HG02678 (cell line): ENCODE results near the gene KANSL1.
"Not testable (repeated sequence)": the region's sequence is repeated elsewhere in the genome, so short reads cannot be mapped to it uniquely, and the experiment has no call there.

Experiments
- ATAC-seq: cut with Tn5 transposase; IDR thresholded peaks from one replicate; pipeline ENCODE4 v1.9.1; 2021; ENCODE audit warnings: mild to moderate bottlenecking, moderate library complexity; ENCODE audit not compliant: unreplicated experiment

KANSL1 gene

DNA sequence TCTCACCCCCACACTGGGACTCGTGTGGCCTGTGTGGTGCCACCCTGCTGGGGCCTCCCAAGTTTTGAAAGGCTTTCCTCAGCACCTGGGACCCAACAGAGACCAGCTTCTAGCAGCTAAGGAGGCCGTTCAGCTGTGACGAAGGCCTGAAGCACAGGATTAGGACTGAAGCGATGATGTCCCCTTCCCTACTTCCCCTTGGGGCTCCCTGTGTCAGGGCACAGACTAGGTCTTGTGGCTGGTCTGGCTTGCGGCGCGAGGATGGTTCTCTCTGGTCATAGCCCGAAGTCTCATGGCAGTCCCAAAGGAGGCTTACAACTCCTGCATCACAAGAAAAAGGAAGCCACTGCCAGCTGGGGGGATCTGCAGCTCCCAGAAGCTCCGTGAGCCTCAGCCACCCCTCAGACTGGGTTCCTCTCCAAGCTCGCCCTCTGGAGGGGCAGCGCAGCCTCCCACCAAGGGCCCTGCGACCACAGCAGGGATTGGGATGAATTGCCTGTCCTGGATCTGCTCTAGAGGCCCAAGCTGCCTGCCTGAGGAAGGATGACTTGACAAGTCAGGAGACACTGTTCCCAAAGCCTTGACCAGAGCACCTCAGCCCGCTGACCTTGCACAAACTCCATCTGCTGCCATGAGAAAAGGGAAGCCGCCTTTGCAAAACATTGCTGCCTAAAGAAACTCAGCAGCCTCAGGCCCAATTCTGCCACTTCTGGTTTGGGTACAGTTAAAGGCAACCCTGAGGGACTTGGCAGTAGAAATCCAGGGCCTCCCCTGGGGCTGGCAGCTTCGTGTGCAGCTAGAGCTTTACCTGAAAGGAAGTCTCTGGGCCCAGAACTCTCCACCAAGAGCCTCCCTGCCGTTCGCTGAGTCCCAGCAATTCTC, 166.8 kb downstream of the KANSL1 start:
- no peak for ATAC-seq

DNA sequence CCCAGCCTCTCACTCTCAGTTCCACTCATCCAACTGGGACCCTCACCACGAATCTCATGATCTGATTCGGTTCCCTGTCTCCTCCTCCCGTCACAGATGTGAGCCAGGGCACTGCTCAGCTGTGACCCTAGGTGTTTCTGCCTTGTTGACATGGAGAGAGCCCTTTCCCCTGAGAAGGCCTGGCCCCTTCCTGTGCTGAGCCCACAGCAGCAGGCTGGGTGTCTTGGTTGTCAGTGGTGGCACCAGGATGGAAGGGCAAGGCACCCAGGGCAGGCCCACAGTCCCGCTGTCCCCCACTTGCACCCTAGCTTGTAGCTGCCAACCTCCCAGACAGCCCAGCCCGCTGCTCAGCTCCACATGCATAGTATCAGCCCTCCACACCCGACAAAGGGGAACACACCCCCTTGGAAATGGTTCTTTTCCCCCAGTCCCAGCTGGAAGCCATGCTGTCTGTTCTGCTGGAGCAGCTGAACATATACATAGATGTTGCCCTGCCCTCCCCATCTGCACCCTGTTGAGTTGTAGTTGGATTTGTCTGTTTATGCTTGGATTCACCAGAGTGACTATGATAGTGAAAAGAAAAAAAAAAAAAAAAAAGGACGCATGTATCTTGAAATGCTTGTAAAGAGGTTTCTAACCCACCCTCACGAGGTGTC, 167.6 kb downstream of the KANSL1 start:
- no peak for ATAC-seq

DNA sequence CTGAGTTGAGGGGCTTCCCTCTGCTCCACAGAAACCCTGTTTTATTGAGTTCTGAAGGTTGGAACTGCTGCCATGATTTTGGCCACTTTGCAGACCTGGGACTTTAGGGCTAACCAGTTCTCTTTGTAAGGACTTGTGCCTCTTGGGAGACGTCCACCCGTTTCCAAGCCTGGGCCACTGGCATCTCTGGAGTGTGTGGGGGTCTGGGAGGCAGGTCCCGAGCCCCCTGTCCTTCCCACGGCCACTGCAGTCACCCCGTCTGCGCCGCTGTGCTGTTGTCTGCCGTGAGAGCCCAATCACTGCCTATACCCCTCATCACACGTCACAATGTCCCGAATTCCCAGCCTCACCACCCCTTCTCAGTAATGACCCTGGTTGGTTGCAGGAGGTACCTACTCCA, 168.2 kb downstream of the KANSL1 start:
- no peak for ATAC-seq

DNA sequence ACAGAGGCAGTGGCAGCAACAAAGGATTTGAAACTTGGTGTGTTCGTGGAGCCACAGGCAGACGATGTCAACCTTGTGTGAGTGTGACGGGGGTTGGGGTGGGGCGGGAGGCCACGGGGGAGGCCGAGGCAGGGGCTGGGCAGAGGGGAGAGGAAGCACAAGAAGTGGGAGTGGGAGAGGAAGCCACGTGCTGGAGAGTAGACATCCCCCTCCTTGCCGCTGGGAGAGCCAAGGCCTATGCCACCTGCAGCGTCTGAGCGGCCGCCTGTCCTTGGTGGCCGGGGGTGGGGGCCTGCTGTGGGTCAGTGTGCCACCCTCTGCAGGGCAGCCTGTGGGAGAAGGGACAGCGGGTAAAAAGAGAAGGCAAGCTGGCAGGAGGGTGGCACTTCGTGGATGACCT, 168.6 kb downstream of the KANSL1 start:
- no peak for ATAC-seq

DNA sequence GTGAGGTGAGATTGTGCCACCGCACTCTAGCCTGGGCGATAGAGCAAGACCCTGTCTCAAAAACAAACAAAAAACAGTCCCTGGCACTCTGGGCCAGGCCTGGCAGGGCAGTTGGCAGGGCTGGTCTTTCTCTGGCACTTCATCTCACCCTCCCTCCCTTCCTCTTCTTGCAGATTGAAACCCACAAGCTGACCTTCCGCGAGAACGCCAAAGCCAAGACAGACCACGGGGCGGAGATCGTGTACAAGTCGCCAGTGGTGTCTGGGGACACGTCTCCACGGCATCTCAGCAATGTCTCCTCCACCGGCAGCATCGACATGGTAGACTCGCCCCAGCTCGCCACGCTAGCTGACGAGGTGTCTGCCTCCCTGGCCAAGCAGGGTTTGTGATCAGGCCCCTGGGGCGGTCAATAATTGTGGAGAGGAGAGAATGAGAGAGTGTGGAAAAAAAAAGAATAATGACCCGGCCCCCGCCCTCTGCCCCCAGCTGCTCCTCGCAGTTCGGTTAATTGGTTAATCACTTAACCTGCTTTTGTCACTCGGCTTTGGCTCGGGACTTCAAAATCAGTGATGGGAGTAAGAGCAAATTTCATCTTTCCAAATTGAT, 169.3 kb downstream of the KANSL1 start:
- no peak for ATAC-seq

DNA sequence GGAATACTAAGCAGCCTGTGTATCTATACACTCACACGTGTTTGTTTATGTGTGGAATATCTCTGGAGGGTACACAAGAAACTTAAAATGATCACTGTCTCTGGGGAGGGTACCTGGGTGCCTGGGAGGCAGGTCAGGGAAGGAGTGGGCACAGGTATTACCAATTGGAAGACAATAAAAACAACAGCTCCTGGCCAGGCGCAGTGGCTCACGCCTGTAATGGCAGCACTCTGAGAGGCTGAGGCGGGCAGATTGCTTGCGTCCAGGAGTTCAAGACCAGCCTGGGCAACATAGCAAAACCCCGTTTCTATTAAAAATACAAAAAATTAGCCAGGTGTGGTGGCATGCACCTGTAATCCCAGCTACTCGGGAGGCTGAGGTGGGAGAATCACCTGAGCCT, 169.9 kb downstream of the KANSL1 start:
- ATAC-seq = not testable (repeated sequence)

DNA sequence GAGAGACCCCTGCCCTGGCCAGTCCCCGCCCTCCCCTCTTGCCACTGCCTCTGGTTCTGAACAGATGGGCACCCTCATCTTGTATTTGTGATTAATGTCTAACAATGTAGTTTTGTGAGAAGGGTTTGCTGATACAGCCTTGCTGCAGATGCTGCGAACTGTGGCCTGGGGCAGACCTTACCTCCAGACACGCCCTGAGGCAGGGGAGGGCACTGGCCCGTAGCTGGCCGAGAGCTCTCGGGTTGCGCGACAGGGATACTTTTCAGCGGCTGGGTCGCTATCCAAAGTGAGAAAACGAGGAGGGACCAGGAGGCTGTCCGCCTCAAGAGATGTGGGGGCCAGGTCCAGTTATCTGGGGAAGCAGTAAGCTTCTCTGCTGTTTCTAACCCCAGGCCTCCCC, 172.2 kb downstream of the KANSL1 start:
- no peak for ATAC-seq

DNA sequence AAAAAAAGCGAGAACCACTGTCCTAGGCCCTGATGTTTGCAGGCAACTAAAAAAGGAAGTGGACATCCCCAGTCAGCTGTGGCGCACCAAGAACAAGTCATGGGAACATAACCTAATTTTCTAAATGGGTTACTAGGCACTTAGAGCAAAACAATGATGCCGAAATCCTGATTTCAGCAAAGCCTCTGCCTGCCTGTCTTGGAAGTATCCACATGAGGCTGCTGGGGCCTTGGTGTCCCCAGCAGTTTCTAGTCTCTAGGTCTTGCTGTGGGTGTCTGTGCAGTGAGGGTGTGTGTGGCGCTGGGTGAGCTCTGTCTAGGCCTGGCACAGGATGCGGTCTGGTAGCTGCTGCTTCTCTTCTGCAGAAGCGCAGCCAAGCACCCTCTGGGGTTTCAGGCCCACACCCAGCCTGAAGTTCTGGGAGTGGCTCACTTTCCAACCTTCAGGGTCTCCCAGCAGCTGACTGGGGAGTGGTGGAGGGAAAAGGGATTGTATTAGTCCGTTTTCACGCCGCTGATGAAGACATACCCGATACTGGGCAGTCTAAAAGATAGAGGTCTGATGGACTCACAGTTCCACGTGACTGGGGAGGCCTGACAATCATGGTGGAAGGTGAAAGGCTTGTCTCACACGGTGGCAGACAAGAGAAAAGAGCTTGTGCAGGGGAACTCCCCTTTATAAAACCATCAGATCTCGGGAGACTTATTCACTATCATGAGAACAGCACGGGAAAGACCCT, 173.0 kb downstream of the KANSL1 start:
- no peak for ATAC-seq

DNA sequence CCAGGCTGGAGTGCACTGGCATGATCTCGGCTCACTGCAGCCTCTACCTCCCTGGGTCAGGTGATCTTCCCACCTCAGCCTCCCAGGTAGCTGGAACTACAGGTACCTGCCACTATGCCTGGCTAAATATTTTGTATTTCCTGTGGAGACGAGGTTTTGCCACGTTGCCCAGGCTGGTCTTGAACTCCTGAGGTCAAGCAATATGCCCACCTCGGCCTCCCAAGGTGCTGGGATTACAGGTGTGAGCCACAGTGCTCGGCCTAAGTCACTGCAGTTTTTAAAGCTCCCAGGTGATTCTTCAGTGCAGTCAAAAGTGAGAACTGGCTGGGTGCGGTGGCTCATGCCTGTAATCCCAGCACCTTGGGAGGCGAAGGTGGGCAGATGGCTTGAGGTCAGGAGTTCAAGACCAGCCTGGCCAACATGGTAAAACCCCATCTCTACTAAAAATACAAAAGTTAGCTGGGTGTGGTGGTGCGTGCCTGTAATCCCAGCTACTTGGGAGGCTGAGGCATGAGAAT, 173.8 kb downstream of the KANSL1 start:
- not testable (repeated sequence) for ATAC-seq

DNA sequence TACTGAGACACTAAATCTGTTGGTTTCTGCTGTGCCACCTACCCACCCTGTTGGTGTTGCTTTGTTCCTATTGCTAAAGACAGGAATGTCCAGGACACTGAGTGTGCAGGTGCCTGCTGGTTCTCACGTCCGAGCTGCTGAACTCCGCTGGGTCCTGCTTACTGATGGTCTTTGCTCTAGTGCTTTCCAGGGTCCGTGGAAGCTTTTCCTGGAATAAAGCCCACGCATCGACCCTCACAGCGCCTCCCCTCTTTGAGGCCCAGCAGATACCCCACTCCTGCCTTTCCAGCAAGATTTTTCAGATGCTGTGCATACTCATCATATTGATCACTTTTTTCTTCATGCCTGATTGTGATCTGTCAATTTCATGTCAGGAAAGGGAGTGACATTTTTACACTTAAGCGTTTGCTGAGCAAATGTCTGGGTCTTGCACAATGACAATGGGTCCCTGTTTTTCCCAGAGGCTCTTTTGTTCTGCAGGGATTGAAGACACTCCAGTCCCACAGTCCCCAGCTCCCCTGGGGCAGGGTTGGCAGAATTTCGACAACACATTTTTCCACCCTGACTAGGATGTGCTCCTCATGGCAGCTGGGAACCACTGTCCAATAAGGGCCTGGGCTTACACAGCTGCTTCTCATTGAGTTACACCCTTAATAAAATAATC, 179.6 kb downstream of the KANSL1 start:
- no peak for ATAC-seq

DNA sequence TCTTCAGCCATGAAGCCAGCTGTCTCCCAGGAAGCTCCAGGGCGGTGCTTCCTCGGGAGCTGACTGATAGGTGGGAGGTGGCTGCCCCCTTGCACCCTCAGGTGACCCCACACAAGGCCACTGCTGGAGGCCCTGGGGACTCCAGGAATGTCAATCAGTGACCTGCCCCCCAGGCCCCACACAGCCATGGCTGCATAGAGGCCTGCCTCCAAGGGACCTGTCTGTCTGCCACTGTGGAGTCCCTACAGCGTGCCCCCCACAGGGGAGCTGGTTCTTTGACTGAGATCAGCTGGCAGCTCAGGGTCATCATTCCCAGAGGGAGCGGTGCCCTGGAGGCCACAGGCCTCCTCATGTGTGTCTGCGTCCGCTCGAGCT, 180.1 kb downstream of the KANSL1 start:
- no peak for ATAC-seq

DNA sequence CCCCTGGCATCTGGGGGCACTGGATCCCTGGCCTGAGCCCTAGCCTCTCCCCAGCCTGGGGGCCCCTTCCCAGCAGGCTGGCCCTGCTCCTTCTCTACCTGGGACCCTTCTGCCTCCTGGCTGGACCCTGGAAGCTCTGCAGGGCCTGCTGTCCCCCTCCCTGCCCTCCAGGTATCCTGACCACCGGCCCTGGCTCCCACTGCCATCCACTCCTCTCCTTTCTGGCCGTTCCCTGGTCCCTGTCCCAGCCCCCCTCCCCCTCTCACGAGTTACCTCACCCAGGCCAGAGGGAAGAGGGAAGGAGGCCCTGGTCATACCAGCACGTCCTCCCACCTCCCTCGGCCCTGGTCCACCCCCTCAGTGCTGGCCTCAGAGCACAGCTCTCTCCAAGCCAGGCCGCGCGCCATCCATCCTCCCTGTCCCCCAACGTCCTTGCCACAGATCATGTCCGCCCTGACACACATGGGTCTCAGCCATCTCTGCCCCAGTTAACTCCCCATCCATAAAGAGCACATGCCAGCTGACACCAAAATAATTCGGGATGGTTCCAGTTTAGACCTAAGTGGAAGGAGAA, 180.6 kb downstream of the KANSL1 start:
- ATAC-seq = no peak

DNA sequence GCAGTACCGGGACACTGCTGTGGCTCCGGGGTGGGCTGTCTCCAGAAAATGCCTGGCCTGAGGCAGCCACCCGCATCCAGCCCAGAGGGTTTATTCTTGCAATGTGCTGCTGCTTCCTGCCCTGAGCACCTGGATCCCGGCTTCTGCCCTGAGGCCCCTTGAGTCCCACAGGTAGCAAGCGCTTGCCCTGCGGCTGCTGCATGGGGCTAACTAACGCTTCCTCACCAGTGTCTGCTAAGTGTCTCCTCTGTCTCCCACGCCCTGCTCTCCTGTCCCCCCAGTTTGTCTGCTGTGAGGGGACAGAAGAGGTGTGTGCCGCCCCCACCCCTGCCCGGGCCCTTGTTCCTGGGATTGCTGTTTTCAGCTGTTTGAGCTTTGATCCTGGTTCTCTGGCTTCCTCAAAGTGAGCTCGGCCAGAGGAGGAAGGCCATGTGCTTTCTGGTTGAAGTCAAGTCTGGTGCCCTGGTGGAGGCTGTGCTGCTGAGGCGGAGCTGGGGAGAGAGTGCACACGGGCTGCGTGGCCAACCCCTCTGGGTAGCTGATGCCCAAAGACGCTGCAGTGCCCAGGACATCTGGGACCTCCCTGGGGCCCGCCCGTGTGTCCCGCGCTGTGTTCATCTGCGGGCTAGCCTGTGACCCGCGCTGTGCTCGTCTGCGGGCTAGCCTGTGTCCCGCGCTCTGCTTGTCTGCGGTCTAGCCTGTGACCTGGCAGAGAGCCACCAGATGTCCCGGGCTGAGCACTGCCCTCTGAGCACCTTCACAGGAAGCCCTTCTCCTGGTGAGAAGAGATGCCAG, 181.3 kb downstream of the KANSL1 start:
- no peak for ATAC-seq

DNA sequence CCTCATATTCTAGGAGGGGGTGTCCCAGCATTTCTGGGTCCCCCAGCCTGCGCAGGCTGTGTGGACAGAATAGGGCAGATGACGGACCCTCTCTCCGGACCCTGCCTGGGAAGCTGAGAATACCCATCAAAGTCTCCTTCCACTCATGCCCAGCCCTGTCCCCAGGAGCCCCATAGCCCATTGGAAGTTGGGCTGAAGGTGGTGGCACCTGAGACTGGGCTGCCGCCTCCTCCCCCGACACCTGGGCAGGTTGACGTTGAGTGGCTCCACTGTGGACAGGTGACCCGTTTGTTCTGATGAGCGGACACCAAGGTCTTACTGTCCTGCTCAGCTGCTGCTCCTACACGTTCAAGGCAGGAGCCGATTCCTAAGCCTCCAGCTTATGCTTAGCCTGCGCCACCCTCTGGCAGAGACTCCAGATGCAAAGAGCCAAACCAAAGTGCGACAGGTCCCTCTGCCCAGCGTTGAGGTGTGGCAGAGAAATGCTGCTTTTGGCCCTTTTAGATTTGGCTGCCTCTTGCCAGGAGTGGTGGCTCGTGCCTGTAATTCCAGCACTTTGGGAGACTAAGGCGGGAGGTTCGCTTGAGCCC, 182.5 kb downstream of the KANSL1 start:
- no peak for ATAC-seq

DNA sequence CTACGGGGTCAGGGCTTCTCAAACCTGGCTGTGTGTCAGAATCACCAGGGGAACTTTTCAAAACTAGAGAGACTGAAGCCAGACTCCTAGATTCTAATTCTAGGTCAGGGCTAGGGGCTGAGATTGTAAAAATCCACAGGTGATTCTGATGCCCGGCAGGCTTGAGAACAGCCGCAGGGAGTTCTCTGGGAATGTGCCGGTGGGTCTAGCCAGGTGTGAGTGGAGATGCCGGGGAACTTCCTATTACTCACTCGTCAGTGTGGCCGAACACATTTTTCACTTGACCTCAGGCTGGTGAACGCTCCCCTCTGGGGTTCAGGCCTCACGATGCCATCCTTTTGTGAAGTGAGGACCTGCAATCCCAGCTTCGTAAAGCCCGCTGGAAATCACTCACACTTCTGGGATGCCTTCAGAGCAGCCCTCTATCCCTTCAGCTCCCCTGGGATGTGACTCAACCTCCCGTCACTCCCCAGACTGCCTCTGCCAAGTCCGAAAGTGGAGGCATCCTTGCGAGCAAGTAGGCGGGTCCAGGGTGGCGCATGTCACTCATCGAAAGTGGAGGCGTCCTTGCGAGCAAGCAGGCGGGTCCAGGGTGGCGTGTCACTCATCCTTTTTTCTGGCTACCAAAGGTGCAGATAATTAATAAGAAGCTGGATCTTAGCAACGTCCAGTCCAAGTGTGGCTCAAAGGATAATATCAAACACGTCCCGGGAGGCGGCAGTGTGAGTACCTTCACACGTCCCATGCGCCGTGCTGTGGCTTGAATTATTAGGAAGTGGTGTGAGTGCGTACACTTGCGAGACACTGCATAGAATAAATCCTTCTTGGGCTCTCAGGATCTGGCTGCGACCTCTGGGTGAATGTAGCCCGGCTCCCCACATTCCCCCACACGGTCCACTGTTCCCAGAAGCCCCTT, 183.3 kb downstream of the KANSL1 start:
- ATAC-seq = no peak

DNA sequence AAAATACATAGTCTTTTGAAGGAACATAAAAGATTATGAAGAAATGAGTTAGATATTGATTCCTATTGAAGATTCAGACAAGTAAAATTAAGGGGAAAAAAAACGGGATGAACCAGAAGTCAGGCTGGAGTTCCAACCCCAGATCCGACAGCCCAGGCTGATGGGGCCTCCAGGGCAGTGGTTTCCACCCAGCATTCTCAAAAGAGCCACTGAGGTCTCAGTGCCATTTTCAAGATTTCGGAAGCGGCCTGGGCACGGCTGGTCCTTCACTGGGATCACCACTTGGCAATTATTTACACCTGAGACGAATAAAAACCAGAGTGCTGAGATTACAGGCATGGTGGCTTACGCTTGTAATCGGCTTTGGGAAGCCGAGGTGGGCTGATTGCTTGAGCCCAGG, 184.6 kb downstream of the KANSL1 start:
- no peak for ATAC-seq

DNA sequence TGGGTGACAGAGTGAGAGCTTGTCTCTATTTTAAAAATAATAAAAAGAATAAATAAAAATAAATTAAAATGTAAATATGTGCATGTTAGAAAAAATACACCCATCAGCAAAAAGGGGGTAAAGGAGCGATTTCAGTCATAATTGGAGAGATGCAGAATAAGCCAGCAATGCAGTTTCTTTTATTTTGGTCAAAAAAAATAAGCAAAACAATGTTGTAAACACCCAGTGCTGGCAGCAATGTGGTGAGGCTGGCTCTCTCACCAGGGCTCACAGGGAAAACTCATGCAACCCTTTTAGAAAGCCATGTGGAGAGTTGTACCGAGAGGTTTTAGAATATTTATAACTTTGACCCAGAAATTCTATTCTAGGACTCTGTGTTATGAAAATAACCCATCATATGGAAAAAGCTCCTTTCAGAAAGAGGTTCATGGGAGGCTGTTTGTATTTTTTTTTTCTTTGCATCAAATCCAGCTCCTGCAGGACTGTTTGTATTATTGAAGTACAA, 185.7 kb downstream of the KANSL1 start:
- ATAC-seq = no peak

DNA sequence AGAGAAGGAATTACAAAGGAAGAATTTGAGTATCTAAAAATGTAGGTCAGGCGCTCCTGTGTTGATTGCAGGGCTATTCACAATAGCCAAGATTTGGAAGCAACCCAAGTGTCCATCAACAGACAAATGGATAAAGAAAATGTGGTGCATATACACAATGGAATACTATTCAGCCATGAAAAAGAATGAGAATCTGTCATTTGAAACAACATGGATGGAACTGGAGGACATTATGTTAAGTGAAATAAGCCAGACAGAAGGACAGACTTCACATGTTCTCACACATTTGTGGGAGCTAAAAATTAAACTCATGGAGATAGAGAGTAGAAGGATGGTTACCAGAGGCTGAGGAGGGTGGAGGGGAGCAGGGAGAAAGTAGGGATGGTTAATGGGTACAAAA, 187.1 kb downstream of the KANSL1 start:
- ATAC-seq = not testable (repeated sequence)
